ENCODE results near the gene KCNAB1. TPM values are rescaled to one million over a fixed set of nuclear protein-coding genes. Genes with fewer than 3 reads are reported as not detected.
"Not testable (repeated sequence)": the region's sequence is repeated elsewhere in the genome, so short reads cannot be mapped to it uniquely, and the experiment has no call there.

The KCNAB1 gene
- 0.48 TPM for polyA plus RNA-seq (2013)

DNA sequence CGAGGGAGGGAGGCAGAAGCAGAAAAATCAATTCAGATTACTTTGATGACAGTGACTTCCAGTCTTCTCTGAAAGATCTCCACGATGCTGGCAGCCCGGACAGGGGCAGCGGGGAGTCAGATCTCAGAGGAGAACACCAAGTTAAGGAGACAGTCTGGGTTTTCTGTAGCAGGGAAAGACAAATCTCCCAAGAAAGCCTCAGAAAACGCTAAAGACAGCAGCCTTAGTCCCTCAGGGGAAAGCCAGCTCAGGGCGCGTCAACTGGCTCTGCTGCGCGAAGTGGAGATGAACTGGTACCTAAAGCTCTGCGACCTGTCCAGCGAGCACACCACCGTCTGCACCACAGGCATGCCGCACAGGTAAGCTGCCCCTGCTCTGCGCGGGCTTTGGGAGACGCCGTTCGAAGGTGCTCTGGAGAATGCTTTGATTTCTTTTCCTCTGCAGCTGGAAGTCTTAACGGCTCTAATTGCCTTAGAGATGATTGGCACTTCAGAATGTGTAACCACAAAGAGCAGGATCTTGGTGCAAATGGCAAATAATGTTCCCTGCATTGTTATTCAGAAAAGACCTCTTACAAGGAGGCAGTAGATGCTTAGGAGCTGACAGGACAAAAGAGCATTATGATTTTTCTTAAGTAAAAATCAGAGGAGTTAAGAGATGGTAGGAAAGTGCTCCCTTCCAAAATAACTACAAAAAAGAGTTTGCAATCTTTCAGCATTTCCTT is at the start of gene KCNAB1:
Gene KCNAB1 (plus strand): TSS at position 51 of the 724 bp plus-strand sequence.
- no peaks in the 10 kb centered on the region for H3K9me3 ChIP-seq (ENCODE audit: control extremely low read depth in 1 of 5, control insufficient read depth in 4 of 5, insufficient read depth in 2 of 5, low read depth in 1 of 5, low read length in 4 of 5)
- no peak for DNase-seq
- ChIA-PET CTCF (no interaction called here), POLR2A (no interaction called here)
- no peak within 1 kb of the TSS for H3K4me3 ChIP-seq (ENCODE audit: control insufficient read depth in 1 of 7, extremely low read depth in 1 of 7, insufficient read depth in 4 of 7, low read depth in 2 of 7, low read length in 6 of 7)
- no peaks in the 10 kb centered on the region for H3K36me3 ChIP-seq (ENCODE audit: control insufficient read depth in 4 of 4, insufficient read depth in 4 of 4, low read length in 3 of 4)
- 49% methylated on average over 17 of the region's 19 CpGs for WGBS (ENCODE audit: insufficient coverage)
- no peak within 1 kb of the TSS for H3K27ac ChIP-seq (ENCODE audit: insufficient read depth in 1 of 2, low read depth in 1 of 2, low read length in 2 of 2, poor library complexity in 1 of 2, severe bottlenecking in 2 of 2)
- no peaks in the 10 kb centered on the region for H3K4me1 ChIP-seq (ENCODE audit: control extremely low read depth in 1 of 4, control insufficient read depth in 4 of 4, insufficient read depth in 4 of 4, low read length in 3 of 4)
- peaks cover 0 to 16% (median 9%) of the 10 kb centered on the region in 5 experiments for H3K27me3 ChIP-seq (replicated peaks in 2 of 5; ENCODE audit: control insufficient read depth in 4 of 5, insufficient read depth in 5 of 5, low read length in 4 of 5)

DNA sequence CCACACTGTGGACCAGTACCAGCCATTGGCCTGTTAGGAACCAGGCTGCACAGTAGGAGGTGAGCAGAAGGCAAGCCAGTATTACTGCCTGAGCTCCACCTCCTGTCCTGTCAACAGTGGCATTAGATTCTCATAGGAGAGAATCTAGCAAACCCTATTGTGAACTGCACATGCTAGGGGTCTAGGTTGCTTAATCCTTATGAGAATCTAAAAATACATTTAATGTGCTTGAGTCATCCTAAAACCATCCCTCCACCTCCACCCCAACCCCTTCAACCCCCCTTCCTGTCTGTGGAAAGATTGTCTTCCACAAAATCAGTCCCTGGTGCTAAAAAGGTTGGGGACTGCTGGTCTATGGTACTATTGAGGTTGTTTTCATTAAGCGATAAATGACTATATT is 49.3 kb upstream of the KCNAB1 start:
- no CpG with 5 or more reads among the region's 1 CpG for WGBS (ENCODE audit: insufficient coverage)
- H3K27ac ChIP-seq (ENCODE audit: insufficient read depth in 1 of 2, low read depth in 1 of 2, low read length in 2 of 2, poor library complexity in 1 of 2, severe bottlenecking in 2 of 2) = no peak overlapping the region
- H3K4me3 ChIP-seq (ENCODE audit: control insufficient read depth in 1 of 7, extremely low read depth in 1 of 7, insufficient read depth in 4 of 7, low read depth in 2 of 7, low read length in 6 of 7) = no peak overlapping the region
- H3K36me3 ChIP-seq (ENCODE audit: control insufficient read depth in 4 of 4, insufficient read depth in 4 of 4, low read length in 3 of 4) = no peaks in the 10 kb centered on the region
- POLR2A ChIA-PET = no interaction called here
- H3K27me3 ChIP-seq (replicated peaks in 2 of 5; ENCODE audit: control insufficient read depth in 4 of 5, insufficient read depth in 5 of 5, low read length in 4 of 5) = no peaks in the 10 kb centered on the region
- H3K4me1 ChIP-seq (ENCODE audit: control extremely low read depth in 1 of 4, control insufficient read depth in 4 of 4, insufficient read depth in 4 of 4, low read length in 3 of 4) = no peaks in the 10 kb centered on the region
- CTCF ChIA-PET = no interaction called here
- peaks cover 0 to 3% (median 0%) of the 10 kb centered on the region in 5 experiments for H3K9me3 ChIP-seq (ENCODE audit: control extremely low read depth in 1 of 5, control insufficient read depth in 4 of 5, insufficient read depth in 2 of 5, low read depth in 1 of 5, low read length in 4 of 5)
- DNase-seq = no peak

DNA sequence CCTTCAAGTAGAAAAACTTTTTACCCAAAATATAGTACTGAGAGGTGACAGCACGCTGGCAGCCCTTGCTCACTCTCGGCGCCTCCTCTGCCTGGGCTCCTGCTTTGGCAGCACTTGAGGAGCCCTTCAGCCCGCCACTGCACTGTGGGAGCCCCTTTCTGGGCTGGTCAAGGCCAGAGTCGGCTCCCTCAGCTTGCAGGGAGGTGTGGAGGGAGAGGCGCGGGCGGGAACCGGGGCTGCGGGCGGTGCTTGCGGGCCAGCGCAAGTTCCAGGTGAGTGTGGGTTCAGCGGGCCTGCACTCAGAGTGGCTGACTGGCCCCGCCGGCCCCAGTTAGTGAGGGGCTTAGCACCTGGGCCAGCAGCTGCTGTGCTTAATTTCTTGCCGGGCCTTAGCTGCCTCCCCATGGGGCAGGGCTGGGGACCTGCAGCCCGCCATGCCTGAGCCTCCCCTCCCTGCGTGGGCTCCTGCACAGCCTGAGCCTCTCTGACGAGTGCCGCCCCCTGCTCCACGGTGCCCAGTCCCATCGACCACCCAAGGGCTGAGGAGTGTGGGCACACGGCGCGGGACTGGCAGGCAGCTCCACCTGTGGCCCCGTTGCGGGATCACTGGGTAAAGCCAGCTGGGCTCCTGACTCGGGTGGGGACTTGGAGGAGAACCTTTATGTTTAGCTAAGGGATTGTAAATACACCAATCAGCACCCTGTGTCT is 47.3 kb upstream of the KCNAB1 start:
- DNase-seq; H3K4me3 ChIP-seq (ENCODE audit: control insufficient read depth in 1 of 7, extremely low read depth in 1 of 7, insufficient read depth in 4 of 7, low read depth in 2 of 7, low read length in 6 of 7); H3K36me3 ChIP-seq (ENCODE audit: control insufficient read depth in 4 of 4, insufficient read depth in 4 of 4, low read length in 3 of 4); H3K27me3 ChIP-seq (replicated peaks in 2 of 5; ENCODE audit: control insufficient read depth in 4 of 5, insufficient read depth in 5 of 5, low read length in 4 of 5); H3K9me3 ChIP-seq (ENCODE audit: control extremely low read depth in 1 of 5, control insufficient read depth in 4 of 5, insufficient read depth in 2 of 5, low read depth in 1 of 5, low read length in 4 of 5); H3K27ac ChIP-seq (ENCODE audit: insufficient read depth in 1 of 2, low read depth in 1 of 2, low read length in 2 of 2, poor library complexity in 1 of 2, severe bottlenecking in 2 of 2); H3K4me1 ChIP-seq (ENCODE audit: control extremely low read depth in 1 of 4, control insufficient read depth in 4 of 4, insufficient read depth in 4 of 4, low read length in 3 of 4); POLR2A ChIA-PET; CTCF ChIA-PET: not testable (repeated sequence)
- WGBS (ENCODE audit: insufficient coverage) = 94% methylated on average over 23 of the region's 29 CpGs

DNA sequence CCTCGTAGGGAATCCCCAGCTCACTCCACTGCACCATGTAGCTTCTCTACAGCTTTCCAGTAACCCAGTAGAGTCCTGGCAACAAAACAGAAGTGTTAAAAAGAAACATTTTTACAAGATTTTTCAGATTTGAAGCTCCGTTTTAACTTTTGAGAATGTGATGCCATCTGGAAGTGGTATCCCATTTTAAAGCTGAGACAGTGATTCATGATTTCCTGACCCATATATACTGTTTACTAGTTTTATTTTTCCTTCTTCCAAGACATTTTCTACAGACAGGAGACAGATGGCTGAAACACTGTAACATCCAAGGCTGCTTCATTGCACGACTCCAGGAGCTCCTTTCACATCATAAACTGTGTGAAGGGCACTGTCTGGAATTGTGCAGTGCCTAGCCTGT is 30.3 kb upstream of the KCNAB1 start:
- ChIA-PET CTCF (interaction anchor here (1.3 kb wide), 2 partner anchors 15 to 60 kb away, joined by 3 to 4 read pairs; no protein-coding TSS in a partner anchor), POLR2A (interaction anchor here (0.6 kb wide), 1 partner anchor 13 kb away, joined by 3 read pairs; no protein-coding TSS in a partner anchor)
- Histone ChIP-seq H3K27me3 (replicated peaks in 2 of 5; ENCODE audit: control insufficient read depth in 4 of 5, insufficient read depth in 5 of 5, low read length in 4 of 5) (no peaks in the 10 kb centered on the region), H3K4me1 (ENCODE audit: control extremely low read depth in 1 of 4, control insufficient read depth in 4 of 4, insufficient read depth in 4 of 4, low read length in 3 of 4) (no peaks in the 10 kb centered on the region), H3K4me3 (ENCODE audit: control insufficient read depth in 1 of 7, extremely low read depth in 1 of 7, insufficient read depth in 4 of 7, low read depth in 2 of 7, low read length in 6 of 7) (no peak overlapping the region), H3K9me3 (ENCODE audit: control extremely low read depth in 1 of 5, control insufficient read depth in 4 of 5, insufficient read depth in 2 of 5, low read depth in 1 of 5, low read length in 4 of 5) (no peaks in the 10 kb centered on the region), H3K27ac (ENCODE audit: insufficient read depth in 1 of 2, low read depth in 1 of 2, low read length in 2 of 2, poor library complexity in 1 of 2, severe bottlenecking in 2 of 2) (no peak overlapping the region), H3K36me3 (ENCODE audit: control insufficient read depth in 4 of 4, insufficient read depth in 4 of 4, low read length in 3 of 4) (no peaks in the 10 kb centered on the region)
- 94% methylated on average over 3 of the region's 3 CpGs for WGBS (ENCODE audit: insufficient coverage)
- no peak for DNase-seq

DNA sequence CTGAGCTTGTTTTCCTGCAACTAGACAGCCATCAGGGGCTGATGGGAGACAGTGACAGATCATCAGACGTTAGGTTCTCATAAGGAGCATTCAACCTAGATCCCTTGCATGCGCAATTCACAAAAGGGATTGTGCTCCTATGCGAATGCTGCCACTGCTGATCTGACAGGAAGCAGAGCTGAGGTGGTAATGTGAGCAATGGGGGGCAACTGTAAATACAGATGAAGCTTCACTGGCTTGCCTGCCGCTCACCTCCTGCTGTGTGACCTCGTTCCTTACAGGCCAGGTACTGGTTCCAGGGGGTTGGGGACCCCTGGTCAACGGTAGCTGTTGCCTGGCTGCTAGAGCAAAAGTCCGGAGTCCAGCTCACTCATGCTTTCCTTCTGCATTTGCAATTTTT is 26.4 kb upstream of the KCNAB1 start:
- Histone ChIP-seq H3K27ac (ENCODE audit: insufficient read depth in 1 of 2, low read depth in 1 of 2, low read length in 2 of 2, poor library complexity in 1 of 2, severe bottlenecking in 2 of 2) (no peak overlapping the region), H3K9me3 (ENCODE audit: control extremely low read depth in 1 of 5, control insufficient read depth in 4 of 5, insufficient read depth in 2 of 5, low read depth in 1 of 5, low read length in 4 of 5) (no peaks in the 10 kb centered on the region), H3K27me3 (replicated peaks in 2 of 5; ENCODE audit: control insufficient read depth in 4 of 5, insufficient read depth in 5 of 5, low read length in 4 of 5) (no peaks in the 10 kb centered on the region), H3K36me3 (ENCODE audit: control insufficient read depth in 4 of 4, insufficient read depth in 4 of 4, low read length in 3 of 4) (no peaks in the 10 kb centered on the region), H3K4me3 (ENCODE audit: control insufficient read depth in 1 of 7, extremely low read depth in 1 of 7, insufficient read depth in 4 of 7, low read depth in 2 of 7, low read length in 6 of 7) (no peak overlapping the region), H3K4me1 (ENCODE audit: control extremely low read depth in 1 of 4, control insufficient read depth in 4 of 4, insufficient read depth in 4 of 4, low read length in 3 of 4) (no peaks in the 10 kb centered on the region)
- DNase-seq = no peak
- 88% methylated on average over 7 of the region's 7 CpGs for WGBS (ENCODE audit: insufficient coverage)
- CTCF ChIA-PET = no interaction called here
- POLR2A ChIA-PET = no interaction called here

DNA sequence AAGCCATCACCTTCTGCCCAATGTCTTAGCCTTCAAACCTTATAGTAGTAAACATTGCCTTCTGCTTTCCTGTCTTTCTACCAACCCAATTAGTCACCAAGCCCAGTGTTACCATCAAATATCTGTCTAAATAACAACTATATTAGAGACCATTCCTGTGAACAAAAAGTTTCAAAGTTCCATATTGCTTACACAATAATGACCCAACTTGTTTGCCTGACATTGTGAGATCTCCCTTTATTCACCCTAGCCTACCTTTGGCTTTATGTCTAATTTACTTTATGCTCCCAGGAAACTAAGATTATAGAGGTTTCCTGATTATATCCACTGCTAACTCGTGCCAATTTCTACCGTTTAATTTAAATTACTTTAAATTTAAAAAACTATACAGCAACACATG is 26.0 kb upstream of the KCNAB1 start:
- Histone ChIP-seq H3K9me3 (ENCODE audit: control extremely low read depth in 1 of 5, control insufficient read depth in 4 of 5, insufficient read depth in 2 of 5, low read depth in 1 of 5, low read length in 4 of 5) (peaks cover 0 to 2% (median 0%) of the 10 kb centered on the region in 5 experiments), H3K4me3 (ENCODE audit: control insufficient read depth in 1 of 7, extremely low read depth in 1 of 7, insufficient read depth in 4 of 7, low read depth in 2 of 7, low read length in 6 of 7) (no peak overlapping the region), H3K27ac (ENCODE audit: insufficient read depth in 1 of 2, low read depth in 1 of 2, low read length in 2 of 2, poor library complexity in 1 of 2, severe bottlenecking in 2 of 2) (no peak overlapping the region), H3K27me3 (replicated peaks in 2 of 5; ENCODE audit: control insufficient read depth in 4 of 5, insufficient read depth in 5 of 5, low read length in 4 of 5) (no peaks in the 10 kb centered on the region), H3K4me1 (ENCODE audit: control extremely low read depth in 1 of 4, control insufficient read depth in 4 of 4, insufficient read depth in 4 of 4, low read length in 3 of 4) (no peaks in the 10 kb centered on the region), H3K36me3 (ENCODE audit: control insufficient read depth in 4 of 4, insufficient read depth in 4 of 4, low read length in 3 of 4) (no peaks in the 10 kb centered on the region)
- ChIA-PET CTCF (no interaction called here), POLR2A (no interaction called here)
- WGBS (ENCODE audit: insufficient coverage) = no CpG with 5 or more reads among the region's 2 CpGs
- DNase-seq = no peak

DNA sequence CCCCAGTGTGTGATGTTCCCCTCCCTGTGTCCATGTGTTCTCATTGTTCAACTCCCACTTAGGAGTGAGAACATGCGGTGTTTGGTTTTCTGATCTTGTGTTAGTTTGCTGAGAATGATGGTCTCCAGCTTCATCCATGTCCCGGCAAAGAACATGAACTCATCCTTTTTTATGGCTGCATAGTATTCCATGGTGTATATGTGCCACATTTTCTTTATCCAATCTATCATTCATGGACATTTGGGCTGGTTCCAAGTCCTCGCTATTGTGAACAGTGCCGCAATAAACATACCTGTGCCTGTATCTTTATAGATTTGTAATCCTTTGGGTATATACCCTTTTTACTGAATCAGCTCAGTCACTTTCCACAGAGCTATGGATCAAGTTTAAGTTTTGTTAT is 24.7 kb upstream of the KCNAB1 start:
- H3K4me3 ChIP-seq (ENCODE audit: control insufficient read depth in 1 of 7, extremely low read depth in 1 of 7, insufficient read depth in 4 of 7, low read depth in 2 of 7, low read length in 6 of 7); H3K36me3 ChIP-seq (ENCODE audit: control insufficient read depth in 4 of 4, insufficient read depth in 4 of 4, low read length in 3 of 4); H3K9me3 ChIP-seq (ENCODE audit: control extremely low read depth in 1 of 5, control insufficient read depth in 4 of 5, insufficient read depth in 2 of 5, low read depth in 1 of 5, low read length in 4 of 5); POLR2A ChIA-PET; DNase-seq; H3K4me1 ChIP-seq (ENCODE audit: control extremely low read depth in 1 of 4, control insufficient read depth in 4 of 4, insufficient read depth in 4 of 4, low read length in 3 of 4); H3K27me3 ChIP-seq (replicated peaks in 2 of 5; ENCODE audit: control insufficient read depth in 4 of 5, insufficient read depth in 5 of 5, low read length in 4 of 5); H3K27ac ChIP-seq (ENCODE audit: insufficient read depth in 1 of 2, low read depth in 1 of 2, low read length in 2 of 2, poor library complexity in 1 of 2, severe bottlenecking in 2 of 2): not testable (repeated sequence)
- no CpG with 5 or more reads among the region's 4 CpGs for WGBS (ENCODE audit: insufficient coverage)
- CTCF ChIA-PET = interaction anchor here (0.6 kb wide), 1 partner anchor 907 kb away, joined by 3 read pairs; no protein-coding TSS in a partner anchor
